WERI-Rb-1 (cell line): Measurements from ENCODE around the gene NT5DC4.

ENCODE experiments used
- DNase-seq: peaks from one replicate; pipeline ENCODE4 v3.0.0-alpha.2; 2020
- H3K27ac ChIP-seq: fragments of 250-450 bp; sonication (Bioruptor Pico); 2 replicates; pipeline ENCODE4 v1.5.1; 2020; ENCODE audit warnings: mild to moderate bottlenecking, moderate library complexity
- H3K27me3 ChIP-seq: fragments of 250-450 bp; sonication (Bioruptor Pico); 2 replicates; pipeline ENCODE4 v1.5.1; 2021; ENCODE audit warnings: mild to moderate bottlenecking, low read depth, moderate library complexity; ENCODE audit not compliant: insufficient read depth, severe bottlenecking
- H3K36me3 ChIP-seq: fragments of 250-450 bp; sonication (Bioruptor Pico); 2 replicates; pipeline ENCODE4 v1.5.1; 2020; ENCODE audit warnings: mild to moderate bottlenecking, moderate library complexity
- H3K4me3 ChIP-seq: 2 replicates; pipeline ENCODE4 v1.5.1; 2011; ENCODE audit warnings: low read depth, mild to moderate bottlenecking, control low read depth, low read length
- H3K9me3 ChIP-seq: fragments of 250-450 bp; sonication (Bioruptor Pico); 2 replicates; pipeline ENCODE4 v1.5.1; 2021; ENCODE audit warnings: mild to moderate bottlenecking, moderate library complexity; ENCODE audit not compliant: severe bottlenecking
- TF ChIP-seq, protein P1 (sequence below): IDR thresholded peaks from 2 replicates; pipeline ENCODE4 v1.5.1; 2011; ENCODE audit warnings: low read depth, mild to moderate bottlenecking, control low read depth, inconsistent platforms, low read length

Gene NT5DC4

GRCh38 chr2:112730791-112731190 is 10.0 kb downstream of the NT5DC4 start:
- Histone ChIP-seq H3K9me3 (no peaks in the 10 kb centered on the region), H3K27ac (no peak overlapping the region), H3K4me3 (no peak overlapping the region), H3K27me3 (no peaks in the 10 kb centered on the region), H3K36me3 (no peaks in the 10 kb centered on the region)
- TF ChIP-seq, protein P1, sequence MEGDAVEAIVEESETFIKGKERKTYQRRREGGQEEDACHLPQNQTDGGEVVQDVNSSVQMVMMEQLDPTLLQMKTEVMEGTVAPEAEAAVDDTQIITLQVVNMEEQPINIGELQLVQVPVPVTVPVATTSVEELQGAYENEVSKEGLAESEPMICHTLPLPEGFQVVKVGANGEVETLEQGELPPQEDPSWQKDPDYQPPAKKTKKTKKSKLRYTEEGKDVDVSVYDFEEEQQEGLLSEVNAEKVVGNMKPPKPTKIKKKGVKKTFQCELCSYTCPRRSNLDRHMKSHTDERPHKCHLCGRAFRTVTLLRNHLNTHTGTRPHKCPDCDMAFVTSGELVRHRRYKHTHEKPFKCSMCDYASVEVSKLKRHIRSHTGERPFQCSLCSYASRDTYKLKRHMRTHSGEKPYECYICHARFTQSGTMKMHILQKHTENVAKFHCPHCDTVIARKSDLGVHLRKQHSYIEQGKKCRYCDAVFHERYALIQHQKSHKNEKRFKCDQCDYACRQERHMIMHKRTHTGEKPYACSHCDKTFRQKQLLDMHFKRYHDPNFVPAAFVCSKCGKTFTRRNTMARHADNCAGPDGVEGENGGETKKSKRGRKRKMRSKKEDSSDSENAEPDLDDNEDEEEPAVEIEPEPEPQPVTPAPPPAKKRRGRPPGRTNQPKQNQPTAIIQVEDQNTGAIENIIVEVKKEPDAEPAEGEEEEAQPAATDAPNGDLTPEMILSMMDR, result no peak
- no peak for DNase-seq

DNA sequence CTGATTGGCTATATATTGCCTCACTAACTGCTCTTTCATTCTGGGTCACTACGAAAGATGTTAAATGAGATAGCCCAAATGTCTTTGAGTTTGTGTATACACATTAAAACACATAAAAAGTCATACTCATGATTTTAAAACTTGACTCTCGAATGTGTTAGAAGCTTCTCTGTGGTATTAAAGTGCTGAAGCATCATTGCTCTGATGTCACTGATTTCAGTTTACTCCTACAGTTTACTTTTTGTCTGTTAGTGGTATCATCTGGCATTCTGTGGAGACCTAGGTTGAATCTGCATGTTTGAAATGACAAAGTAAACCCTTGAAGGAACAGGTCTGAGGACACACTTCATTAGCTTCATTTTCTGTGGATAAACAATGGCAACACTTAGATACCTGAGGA is 10.7 kb downstream of the NT5DC4 start:
- Histone ChIP-seq H3K9me3 (no peaks in the 10 kb centered on the region), H3K4me3 (no peak overlapping the region), H3K27ac (no peak overlapping the region), H3K36me3 (no peaks in the 10 kb centered on the region), H3K27me3 (no peaks in the 10 kb centered on the region)
- TF ChIP-seq, protein P1, result no peak
- no peak for DNase-seq

- Histone ChIP-seq H3K9me3 (no peaks in the 10 kb centered on the region), H3K36me3 (peaks cover 13% of the 10 kb centered on the region), H3K27me3 (no peaks in the 10 kb centered on the region)
These were observed 12.6 kb downstream of the NT5DC4 start for GRCh38 chr2:112733456-112733855.

DNA sequence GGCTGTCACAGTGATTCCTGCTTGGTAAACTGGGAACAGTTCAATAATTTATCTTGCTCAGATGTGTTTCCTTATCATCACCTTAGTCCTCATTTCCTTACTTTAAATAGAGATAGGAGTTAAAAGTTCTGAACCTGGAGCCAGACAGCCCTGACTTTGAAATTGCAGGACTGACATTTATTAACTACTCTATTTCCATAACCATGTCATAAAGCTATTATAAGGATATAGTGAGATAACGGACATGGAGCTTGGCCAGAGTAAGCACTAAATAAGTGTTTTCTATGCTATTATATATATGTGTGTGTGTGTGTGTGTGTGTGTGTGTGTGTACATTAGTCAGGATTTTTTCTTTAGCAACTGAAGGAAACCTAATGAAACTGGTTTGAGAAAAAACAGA is 13.1 kb downstream of the NT5DC4 start:
- no peak overlapping the region for H3K4me3 ChIP-seq
- H3K27me3 ChIP-seq, result no peaks in the 10 kb centered on the region
- no peak for DNase-seq
- peaks cover 17% of the 10 kb centered on the region for H3K36me3 ChIP-seq
- TF ChIP-seq, protein P1, result no peak
- no peak overlapping the region for H3K27ac ChIP-seq
- no peaks in the 10 kb centered on the region for H3K9me3 ChIP-seq

More at GRCh38 chr2:112733456-112733855, 12.6 kb downstream of the NT5DC4 start:
- Histone ChIP-seq H3K27ac (no peak overlapping the region), H3K4me3 (no peak overlapping the region)
- no peak for DNase-seq
- TF ChIP-seq, protein P1, result no peak

GRCh38 chr2:112737542-112738232 is 16.9 kb downstream of the NT5DC4 start:
- DNase-seq, result no peak
- Histone ChIP-seq H3K27ac (no peak overlapping the region), H3K27me3 (no peaks in the 10 kb centered on the region), H3K36me3 (peaks cover 53% of the 10 kb centered on the region), H3K4me3 (no peak overlapping the region), H3K9me3 (no peaks in the 10 kb centered on the region)
- TF ChIP-seq, protein P1, result no peak

DNA sequence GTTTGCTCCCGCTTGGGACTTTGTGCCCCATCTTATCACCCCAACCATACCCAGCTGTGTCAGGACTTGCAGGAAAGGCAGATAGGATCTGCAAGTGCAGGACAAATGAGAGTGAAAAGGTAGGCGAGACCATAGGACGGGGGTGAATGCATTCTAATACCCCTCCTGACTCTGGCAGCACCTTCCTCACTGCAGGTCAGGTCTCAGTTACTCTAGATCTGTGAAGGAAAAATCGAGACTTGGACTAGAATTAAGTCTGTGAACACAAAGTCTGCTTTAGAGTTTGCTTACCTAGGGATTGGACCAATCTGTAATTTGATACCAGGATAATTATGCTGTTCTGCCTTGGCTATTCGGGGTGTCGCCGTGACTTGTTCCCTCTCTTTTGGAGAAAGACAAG is 19.7 kb downstream of the NT5DC4 start:
- Histone ChIP-seq H3K27ac (peak overlapping the region; percentile 25), H3K36me3 (peaks cover 80% of the 10 kb centered on the region), H3K4me3 (no peak overlapping the region), H3K27me3 (no peaks in the 10 kb centered on the region), H3K9me3 (no peaks in the 10 kb centered on the region)
- TF ChIP-seq, protein P1, result no peak
- no peak for DNase-seq
